ENCODE results near the gene KLK4.
"Not testable (repeated sequence)": the region's sequence is repeated elsewhere in the genome, so short reads cannot be mapped to it uniquely, and the experiment has no call there.

Gene KLK4

DNA sequence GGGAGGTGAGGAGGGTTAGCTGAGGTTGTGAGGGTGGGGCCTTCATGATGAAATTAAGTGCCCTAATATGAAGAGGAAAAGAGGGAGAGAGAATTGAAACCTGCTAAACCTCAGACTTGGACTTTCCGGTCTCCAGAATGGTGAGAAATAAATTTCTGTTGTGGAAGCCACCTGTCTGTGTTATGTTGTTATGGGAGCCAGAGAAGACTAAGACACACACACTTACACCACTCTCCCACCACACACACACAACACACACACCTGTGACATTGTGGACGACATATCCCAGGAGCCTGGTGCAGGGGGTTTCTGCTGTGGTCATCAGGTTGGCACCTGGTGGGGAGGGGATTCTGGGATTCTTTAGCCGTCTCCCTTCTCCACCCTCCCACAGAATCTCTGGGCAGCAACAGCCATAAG, 14.0 kb downstream of the KLK4 start:
- Histone ChIP-seq H3K79me2 (ENCODE audit: control insufficient read depth, insufficient read depth, low read length, unreplicated experiment) (no peaks in the 10 kb centered on the region), H3K4me1 (ENCODE audit: control insufficient read depth, insufficient read depth, low read length, unreplicated experiment) (no peaks in the 10 kb centered on the region), H3K27me3 (ENCODE audit: insufficient read depth, low read length) (peaks cover 23% of the 10 kb centered on the region), H3K36me3 (ENCODE audit: insufficient read depth, low read length) (no peaks in the 10 kb centered on the region), H3K4me3 (ENCODE audit: low read depth, low read length) (no peak overlapping the region), H3K27ac (ENCODE audit: low read depth, low read length) (no peak overlapping the region), H2AFZ (ENCODE audit: low read length, unreplicated experiment) (no peak overlapping the region)

DNA sequence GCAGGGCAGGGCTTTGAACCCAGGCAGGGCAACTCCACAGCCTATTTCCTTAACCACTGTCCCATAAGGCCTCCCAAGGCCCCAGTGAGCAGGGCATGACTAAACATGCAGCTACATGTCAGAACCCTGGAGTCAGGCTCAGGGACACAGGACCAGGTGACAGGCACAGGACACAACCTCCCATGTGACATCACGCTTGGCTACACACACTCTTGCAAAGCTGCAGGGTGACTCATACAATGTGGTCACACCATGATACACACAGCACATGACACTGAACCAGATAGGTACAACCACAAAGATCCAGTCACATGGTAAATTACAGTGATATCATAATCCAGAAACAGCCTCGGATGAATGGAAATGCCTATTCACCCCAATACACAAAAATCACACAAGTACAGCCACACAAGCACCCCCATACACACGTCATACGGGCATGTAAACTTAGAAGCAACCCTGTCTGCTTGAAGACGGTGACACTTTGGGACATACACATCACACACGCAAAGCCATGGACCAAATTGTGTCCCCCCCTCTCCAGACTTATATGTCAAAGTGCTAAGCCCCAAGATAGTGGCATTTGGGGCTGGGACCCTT, 14.5 kb downstream of the KLK4 start:
- H2AFZ ChIP-seq (ENCODE audit: low read length, unreplicated experiment): no peak overlapping the region
- H3K36me3 ChIP-seq (ENCODE audit: insufficient read depth, low read length): no peaks in the 10 kb centered on the region
- no peaks in the 10 kb centered on the region for H3K4me1 ChIP-seq (ENCODE audit: control insufficient read depth, insufficient read depth, low read length, unreplicated experiment)
- no peak overlapping the region for H3K27ac ChIP-seq (ENCODE audit: low read depth, low read length)
- H3K27me3 ChIP-seq (ENCODE audit: insufficient read depth, low read length): peaks cover 22% of the 10 kb centered on the region
- no peak overlapping the region for H3K4me3 ChIP-seq (ENCODE audit: low read depth, low read length)
- H3K79me2 ChIP-seq (ENCODE audit: control insufficient read depth, insufficient read depth, low read length, unreplicated experiment): no peaks in the 10 kb centered on the region

DNA sequence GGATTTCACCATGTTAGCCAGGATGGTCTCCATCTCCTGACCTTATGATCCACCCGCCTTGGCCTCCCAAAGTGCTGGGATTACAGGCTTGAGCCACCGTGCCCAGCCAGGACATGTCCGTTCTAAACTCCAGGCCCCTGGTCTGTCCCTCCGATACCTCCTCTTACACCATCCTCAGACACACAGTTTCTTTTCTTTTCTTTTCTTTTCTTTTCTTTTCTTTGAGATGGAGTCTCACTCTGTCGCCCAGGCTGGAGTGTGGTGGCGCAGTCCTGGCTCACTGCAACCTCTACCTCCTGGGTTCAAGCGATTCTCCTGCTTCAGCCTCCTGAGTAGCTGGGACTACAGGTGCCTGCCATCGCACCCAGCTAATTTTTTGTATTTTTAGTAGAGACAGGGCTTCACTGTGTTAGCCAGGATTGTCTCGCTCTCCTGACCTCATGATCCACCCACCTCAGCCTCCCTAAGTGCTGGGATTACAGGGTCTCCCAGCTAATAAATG, 15.1 kb downstream of the KLK4 start:
- not testable (repeated sequence) for H3K4me1 ChIP-seq (ENCODE audit: control insufficient read depth, insufficient read depth, low read length, unreplicated experiment); H2AFZ ChIP-seq (ENCODE audit: low read length, unreplicated experiment); H3K27ac ChIP-seq (ENCODE audit: low read depth, low read length); H3K4me3 ChIP-seq (ENCODE audit: low read depth, low read length); H3K79me2 ChIP-seq (ENCODE audit: control insufficient read depth, insufficient read depth, low read length, unreplicated experiment); H3K36me3 ChIP-seq (ENCODE audit: insufficient read depth, low read length)
- H3K27me3 ChIP-seq (ENCODE audit: insufficient read depth, low read length): peaks cover 22% of the 10 kb centered on the region

DNA sequence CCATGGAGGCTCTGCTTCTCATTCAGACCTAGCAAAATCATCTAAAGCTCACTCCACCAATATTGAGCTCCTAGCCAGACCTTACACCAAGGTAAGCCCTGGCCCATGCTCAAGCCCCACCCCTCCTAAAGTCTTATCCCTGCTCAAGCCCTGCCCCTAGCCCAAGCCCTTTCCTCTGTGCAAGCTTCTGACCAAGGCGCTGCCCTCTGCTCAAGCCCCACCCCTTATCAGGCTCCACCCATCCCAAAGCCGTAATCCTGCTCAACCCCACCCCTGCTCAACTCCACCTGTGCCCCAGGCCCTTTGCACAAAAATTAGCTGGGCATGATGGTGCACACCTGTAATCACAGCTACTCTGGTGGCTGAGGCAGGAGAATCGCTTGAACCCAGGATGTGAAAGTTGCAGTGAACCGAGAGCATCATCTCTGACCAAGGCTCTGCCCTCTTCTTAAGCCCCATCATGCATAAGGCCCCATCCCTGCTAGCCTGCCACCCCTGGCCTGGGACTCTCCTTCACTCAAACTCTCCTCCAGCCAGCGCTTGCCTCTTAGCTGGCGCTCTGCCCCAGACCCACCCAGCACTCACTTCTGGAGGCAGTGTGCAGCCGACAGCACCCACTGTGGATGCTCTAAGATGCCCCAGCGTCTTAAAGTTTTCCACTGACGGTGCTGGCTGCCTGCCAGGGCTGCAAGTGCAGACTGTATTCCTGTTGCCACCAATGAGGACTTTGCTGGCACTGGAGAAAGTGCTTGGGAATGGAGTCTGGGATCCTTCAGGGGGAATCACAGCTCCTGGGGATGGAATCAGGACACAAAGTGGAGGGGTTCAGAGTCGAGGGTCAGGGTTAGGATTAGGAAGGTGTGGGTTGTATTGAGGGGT, 16.5 kb downstream of the KLK4 start:
- Histone ChIP-seq H3K4me1 (ENCODE audit: control insufficient read depth, insufficient read depth, low read length, unreplicated experiment) (no peaks in the 10 kb centered on the region), H3K36me3 (ENCODE audit: insufficient read depth, low read length) (no peaks in the 10 kb centered on the region), H3K4me3 (ENCODE audit: low read depth, low read length) (no peak overlapping the region), H3K27me3 (ENCODE audit: insufficient read depth, low read length) (peaks cover 22% of the 10 kb centered on the region), H2AFZ (ENCODE audit: low read length, unreplicated experiment) (no peak overlapping the region), H3K79me2 (ENCODE audit: control insufficient read depth, insufficient read depth, low read length, unreplicated experiment) (no peaks in the 10 kb centered on the region), H3K27ac (ENCODE audit: low read depth, low read length) (no peak overlapping the region)

DNA sequence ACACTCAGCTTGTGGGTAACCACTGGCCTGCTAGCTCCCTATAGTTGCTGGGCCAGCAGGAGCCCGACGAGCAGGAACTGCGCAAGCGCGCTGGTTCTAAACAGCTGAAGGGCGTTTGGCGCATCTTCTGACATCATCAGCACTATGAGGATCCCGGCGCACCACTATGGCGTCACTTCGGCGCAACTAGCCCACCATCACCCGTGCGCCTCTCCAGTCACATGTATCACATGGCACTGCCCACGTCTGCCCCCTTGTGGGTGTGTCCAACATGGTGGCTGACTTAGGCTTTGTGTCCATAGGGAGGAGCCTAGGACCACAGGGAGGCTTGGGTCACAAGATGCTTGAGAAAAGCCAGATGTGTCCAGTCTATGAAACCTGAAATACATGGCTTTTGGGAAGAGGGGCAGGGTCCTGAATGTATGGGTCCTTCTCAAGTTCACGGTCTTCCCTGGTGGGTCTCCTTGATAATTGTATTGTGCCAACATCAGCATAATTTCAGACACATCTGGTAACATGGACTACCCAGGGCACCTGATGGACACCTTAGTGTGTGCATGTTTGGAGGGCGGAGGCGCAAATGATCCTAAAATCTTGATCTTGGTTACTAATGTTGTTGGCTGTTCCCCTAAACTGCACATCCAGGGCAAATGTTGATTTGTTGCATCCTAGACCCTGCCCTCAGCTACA, 18.0 kb downstream of the KLK4 start:
- H3K36me3 ChIP-seq (ENCODE audit: insufficient read depth, low read length): no peaks in the 10 kb centered on the region
- H3K4me3 ChIP-seq (ENCODE audit: low read depth, low read length): no peak overlapping the region
- H3K27ac ChIP-seq (ENCODE audit: low read depth, low read length): no peak overlapping the region
- H2AFZ ChIP-seq (ENCODE audit: low read length, unreplicated experiment): no peak overlapping the region
- H3K4me1 ChIP-seq (ENCODE audit: control insufficient read depth, insufficient read depth, low read length, unreplicated experiment): no peaks in the 10 kb centered on the region
- H3K27me3 ChIP-seq (ENCODE audit: insufficient read depth, low read length): peaks cover 19% of the 10 kb centered on the region; the same call in 1 of the 2 replicates
- no peaks in the 10 kb centered on the region for H3K79me2 ChIP-seq (ENCODE audit: control insufficient read depth, insufficient read depth, low read length, unreplicated experiment)

DNA sequence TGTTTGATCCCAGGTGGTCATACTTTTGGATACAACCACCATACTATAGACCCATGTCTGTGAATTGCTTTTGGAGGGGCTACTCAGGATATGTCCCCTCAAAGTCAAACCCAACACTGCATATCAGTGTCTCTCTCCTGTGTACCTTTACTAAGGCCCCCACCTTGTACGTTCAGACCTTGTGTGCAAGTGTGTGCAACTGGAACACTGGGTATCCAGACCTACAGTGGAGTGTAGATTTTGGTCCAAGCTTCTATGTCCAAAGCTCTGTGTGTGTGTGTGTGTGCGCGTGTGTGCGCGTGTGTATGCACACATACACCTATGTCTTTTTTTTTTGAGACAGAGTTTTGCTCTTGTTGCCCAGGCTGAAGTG, 20.0 kb downstream of the KLK4 start:
- H3K27ac ChIP-seq (ENCODE audit: low read depth, low read length): no peak overlapping the region
- no peak overlapping the region for H3K4me3 ChIP-seq (ENCODE audit: low read depth, low read length)
- no peaks in the 10 kb centered on the region for H3K79me2 ChIP-seq (ENCODE audit: control insufficient read depth, insufficient read depth, low read length, unreplicated experiment)
- no peaks in the 10 kb centered on the region for H3K4me1 ChIP-seq (ENCODE audit: control insufficient read depth, insufficient read depth, low read length, unreplicated experiment)
- H3K27me3 ChIP-seq (ENCODE audit: insufficient read depth, low read length): peaks cover 22% of the 10 kb centered on the region
- H2AFZ ChIP-seq (ENCODE audit: low read length, unreplicated experiment): no peak overlapping the region
- no peaks in the 10 kb centered on the region for H3K36me3 ChIP-seq (ENCODE audit: insufficient read depth, low read length)

DNA sequence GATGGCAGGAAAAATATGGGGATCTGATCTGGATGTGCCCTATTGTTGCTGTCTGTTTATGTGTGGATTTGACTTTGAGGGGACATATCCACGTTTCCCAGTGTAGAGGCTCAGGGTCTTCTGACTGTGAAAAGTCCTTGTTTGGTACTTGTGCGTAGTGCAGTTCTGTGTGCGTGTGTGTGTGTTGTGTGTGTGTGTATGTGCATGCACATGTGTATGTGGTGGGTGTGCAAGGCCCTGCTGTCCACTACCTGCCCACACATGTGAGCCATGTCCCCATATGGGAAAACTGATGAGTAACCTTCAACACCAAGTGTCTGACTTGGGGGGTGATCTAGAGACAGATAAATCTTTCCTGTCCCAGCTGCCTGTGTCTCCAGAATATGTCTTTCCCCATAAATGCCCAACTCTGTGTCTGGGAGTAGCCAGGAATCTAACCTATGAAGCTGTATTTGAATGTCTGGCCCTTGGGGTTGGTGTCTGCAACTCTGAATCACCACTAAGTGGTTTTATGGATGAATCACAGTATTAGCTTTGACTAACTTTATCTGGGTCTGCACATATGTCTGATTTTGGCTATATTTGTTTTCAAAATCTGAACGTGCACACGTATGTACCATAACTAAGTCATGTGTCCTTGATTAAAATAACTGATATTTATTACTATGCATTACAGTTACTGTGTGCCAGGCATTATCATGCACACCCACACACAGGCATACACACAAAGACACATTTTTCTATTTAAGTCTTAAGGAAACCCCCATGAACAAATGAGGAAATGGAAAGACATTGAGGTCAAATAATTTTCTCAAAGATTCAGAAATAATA, 20.6 kb downstream of the KLK4 start:
- Histone ChIP-seq H2AFZ (ENCODE audit: low read length, unreplicated experiment) (no peak overlapping the region), H3K36me3 (ENCODE audit: insufficient read depth, low read length) (no peaks in the 10 kb centered on the region), H3K79me2 (ENCODE audit: control insufficient read depth, insufficient read depth, low read length, unreplicated experiment) (no peaks in the 10 kb centered on the region), H3K27ac (ENCODE audit: low read depth, low read length) (no peak overlapping the region), H3K4me3 (ENCODE audit: low read depth, low read length) (no peak overlapping the region), H3K27me3 (ENCODE audit: insufficient read depth, low read length) (peaks cover 26% of the 10 kb centered on the region), H3K4me1 (ENCODE audit: control insufficient read depth, insufficient read depth, low read length, unreplicated experiment) (no peaks in the 10 kb centered on the region)

DNA sequence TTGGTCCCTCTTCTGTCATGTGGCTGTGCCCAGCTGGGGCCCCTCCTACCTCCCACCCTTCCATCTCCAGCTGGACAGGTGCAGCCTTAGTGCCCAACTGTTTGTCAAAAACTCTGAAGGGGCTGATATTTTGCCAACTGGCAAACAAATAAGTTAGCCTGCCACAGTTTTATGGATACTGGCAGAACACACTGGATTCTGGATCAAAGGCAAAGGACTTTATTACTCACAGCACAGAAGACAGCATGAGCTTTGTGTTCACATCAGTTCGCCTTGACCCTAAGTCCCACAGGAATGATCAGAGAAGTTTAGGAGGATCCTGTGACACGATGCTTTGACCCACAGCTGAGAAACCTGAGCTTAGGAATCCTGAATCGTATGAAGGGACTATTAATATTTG, 21.6 kb downstream of the KLK4 start:
- no peak overlapping the region for H3K4me3 ChIP-seq (ENCODE audit: low read depth, low read length)
- H3K79me2 ChIP-seq (ENCODE audit: control insufficient read depth, insufficient read depth, low read length, unreplicated experiment): no peaks in the 10 kb centered on the region
- no peaks in the 10 kb centered on the region for H3K4me1 ChIP-seq (ENCODE audit: control insufficient read depth, insufficient read depth, low read length, unreplicated experiment)
- H2AFZ ChIP-seq (ENCODE audit: low read length, unreplicated experiment): no peak overlapping the region
- H3K27ac ChIP-seq (ENCODE audit: low read depth, low read length): no peak overlapping the region
- H3K27me3 ChIP-seq (ENCODE audit: insufficient read depth, low read length): peaks cover 27% of the 10 kb centered on the region
- H3K36me3 ChIP-seq (ENCODE audit: insufficient read depth, low read length): no peaks in the 10 kb centered on the region

DNA sequence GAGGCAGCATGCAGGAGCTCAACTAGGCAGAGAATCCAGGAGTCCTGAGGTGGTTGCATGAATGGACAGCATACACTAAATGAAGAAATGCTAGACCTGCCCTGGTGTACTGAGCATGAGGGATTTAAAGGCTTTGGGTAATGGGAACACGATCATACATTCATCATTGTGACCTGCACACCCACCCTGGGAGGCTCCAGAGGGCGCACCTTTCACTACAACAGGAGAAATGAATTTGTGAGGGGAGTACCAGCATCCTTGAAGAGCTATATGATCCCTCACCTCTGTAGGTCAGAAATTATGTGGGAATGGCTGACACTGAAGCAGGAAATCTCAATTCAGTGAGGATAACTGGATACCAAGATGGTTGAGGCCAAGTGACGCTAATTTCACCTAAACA, 29.0 kb downstream of the KLK4 start:
- Histone ChIP-seq H3K36me3 (ENCODE audit: insufficient read depth, low read length) (no peaks in the 10 kb centered on the region), H2AFZ (ENCODE audit: low read length, unreplicated experiment) (no peak overlapping the region), H3K4me3 (ENCODE audit: low read depth, low read length) (no peak overlapping the region), H3K27ac (ENCODE audit: low read depth, low read length) (no peak overlapping the region), H3K27me3 (ENCODE audit: insufficient read depth, low read length) (peaks cover 60% of the 10 kb centered on the region), H3K79me2 (ENCODE audit: control insufficient read depth, insufficient read depth, low read length, unreplicated experiment) (no peaks in the 10 kb centered on the region), H3K4me1 (ENCODE audit: control insufficient read depth, insufficient read depth, low read length, unreplicated experiment) (no peaks in the 10 kb centered on the region)

DNA sequence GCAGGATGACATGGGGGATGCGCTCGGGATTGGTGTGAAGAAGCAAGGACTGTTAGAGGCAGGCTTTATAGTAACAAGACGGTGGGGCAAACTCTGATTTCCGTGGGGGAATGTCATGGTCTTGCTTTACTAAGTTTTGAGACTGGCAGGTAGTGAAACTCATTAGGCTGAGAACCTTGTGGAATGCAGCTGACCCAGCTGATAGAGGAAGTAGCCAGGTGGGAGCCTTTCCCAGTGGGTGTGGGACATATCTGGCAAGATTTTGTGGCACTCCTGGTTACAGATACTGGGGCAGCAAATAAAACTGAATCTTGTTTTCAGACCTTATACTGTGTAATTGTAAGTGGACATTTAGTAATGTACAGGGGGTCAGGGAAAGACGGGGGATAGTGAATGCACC, 31.0 kb downstream of the KLK4 start:
- no peaks in the 10 kb centered on the region for H3K79me2 ChIP-seq (ENCODE audit: control insufficient read depth, insufficient read depth, low read length, unreplicated experiment)
- H3K27me3 ChIP-seq (ENCODE audit: insufficient read depth, low read length): peaks cover 70% of the 10 kb centered on the region
- no peak overlapping the region for H2AFZ ChIP-seq (ENCODE audit: low read length, unreplicated experiment)
- H3K27ac ChIP-seq (ENCODE audit: low read depth, low read length): no peak overlapping the region
- H3K36me3 ChIP-seq (ENCODE audit: insufficient read depth, low read length): no peaks in the 10 kb centered on the region
- no peaks in the 10 kb centered on the region for H3K4me1 ChIP-seq (ENCODE audit: control insufficient read depth, insufficient read depth, low read length, unreplicated experiment)
- no peak overlapping the region for H3K4me3 ChIP-seq (ENCODE audit: low read depth, low read length)
